NCI-H1105 treated with DMSO at 0.1 percent for 48 hours (cell line): ENCODE measurements around the gene TYW1.
"Not testable (repeated sequence)": the region's sequence is repeated elsewhere in the genome, so short reads cannot be mapped to it uniquely, and the experiment has no call there.

Experiments
- DNase-seq: peaks from one replicate; lab custom pipeline; 2025; lab: John Stamatoyannopoulos, UW

TYW1 gene

GRCh38 chr7:67191002-67191720, 194.5 kb downstream of the TYW1 start:
- DNase-seq: not testable (repeated sequence)

- DNase-seq: not testable (repeated sequence)
Observed at GRCh38 chr7:67192123-67192702, 195.6 kb downstream of the TYW1 start.

GRCh38 chr7:67192889-67193613, 196.4 kb downstream of the TYW1 start:
- DNase-seq: peak; percentile 75

GRCh38 chr7:67196176-67196575, 199.5 kb downstream of the TYW1 start:
- not testable (repeated sequence) for DNase-seq

GRCh38 chr7:67198865-67199526, 202.4 kb downstream of the TYW1 start:
- DNase-seq: not testable (repeated sequence)

GRCh38 chr7:67205772-67206171, 209.1 kb downstream of the TYW1 start:
- not testable (repeated sequence) for DNase-seq

GRCh38 chr7:67206452-67206851, 209.8 kb downstream of the TYW1 start:
- no peak for DNase-seq

- not testable (repeated sequence) for DNase-seq
Observed at GRCh38 chr7:67208656-67209055, 212.0 kb downstream of the TYW1 start.

- DNase-seq: no peak
Observed at GRCh38 chr7:67209256-67209655, 212.6 kb downstream of the TYW1 start.

GRCh38 chr7:67210567-67210966, 213.9 kb downstream of the TYW1 start:
- no peak for DNase-seq

- DNase-seq: not testable (repeated sequence)
Observed at GRCh38 chr7:67211650-67212330, 215.2 kb downstream of the TYW1 start.

GRCh38 chr7:67213038-67213437, 216.4 kb downstream of the TYW1 start:
- DNase-seq: not testable (repeated sequence)

GRCh38 chr7:67223551-67223950, 226.9 kb downstream of the TYW1 start:
- not testable (repeated sequence) for DNase-seq

- not testable (repeated sequence) for DNase-seq
Observed at GRCh38 chr7:67226340-67226907, 229.8 kb downstream of the TYW1 start.

GRCh38 chr7:67226967-67227366, 230.3 kb downstream of the TYW1 start:
- not testable (repeated sequence) for DNase-seq

- DNase-seq: not testable (repeated sequence)
Observed at GRCh38 chr7:67229018-67229417, 232.4 kb downstream of the TYW1 start.

GRCh38 chr7:67230029-67230428, 233.4 kb downstream of the TYW1 start:
- DNase-seq: not testable (repeated sequence)

GRCh38 chr7:67233506-67233905, 236.9 kb downstream of the TYW1 start:
- not testable (repeated sequence) for DNase-seq

- not testable (repeated sequence) for DNase-seq
Observed at GRCh38 chr7:67236216-67236615, 239.6 kb downstream of the TYW1 start.

- DNase-seq: not testable (repeated sequence)
Observed at GRCh38 chr7:67242871-67243270, 246.2 kb downstream of the TYW1 start.

GRCh38 chr7:67248364-67248763, 251.7 kb downstream of the TYW1 start:
- DNase-seq: not testable (repeated sequence)
